Loucy (cell line): ENCODE results near the gene ENPP5.

ENCODE experiments used
- H2AFZ ChIP-seq: fragments of 200-600 bp; sonication (generic); 2 replicates; pipeline ENCODE4 v1.6.0; 2016; ENCODE audit warnings: antibody characterized with exemption, mild to moderate bottlenecking, low read length, moderate library complexity
- H3F3A ChIP-seq: fragments of 200-600 bp; 2 replicates; pipeline ENCODE4 v1.6.0; 2016; ENCODE audit warnings: antibody characterized with exemption, low read depth, mild to moderate bottlenecking
- H3K27me3 ChIP-seq: fragments of 200-600 bp; sonication (generic); 2 replicates; pipeline ENCODE4 v1.6.1; 2014; ENCODE audit warnings: low read length, mild to moderate bottlenecking; ENCODE audit not compliant: insufficient read depth, poor library complexity, severe bottlenecking
- H3K36me3 ChIP-seq: fragments of 200-600 bp; sonication (generic); 2 replicates; pipeline ENCODE4 v1.6.1; 2016; ENCODE audit warnings: low read length; ENCODE audit not compliant: insufficient read depth
- H3K4me1 ChIP-seq: fragments of 200-600 bp; sonication (generic); 2 replicates; pipeline ENCODE4 v1.5.1; 2014; ENCODE audit warnings: low read length, mild to moderate bottlenecking; ENCODE audit not compliant: insufficient read depth, poor library complexity, severe bottlenecking
- H3K4me2 ChIP-seq: fragments of 200-600 bp; sonication (generic); 2 replicates; pipeline ENCODE4 v1.6.0; 2014; ENCODE audit warnings: antibody characterized with exemption, low read length, low read depth, mild to moderate bottlenecking; ENCODE audit not compliant: poor library complexity, severe bottlenecking
- H3K4me3 ChIP-seq: fragments of 200-600 bp; sonication (generic); 2 replicates; pipeline ENCODE4 v1.5.1; 2014; ENCODE audit warnings: low read length, mild to moderate bottlenecking, mixed read lengths; ENCODE audit not compliant: poor library complexity, severe bottlenecking
- H3K79me2 ChIP-seq: fragments of 200-600 bp; sonication (generic); 2 replicates; pipeline ENCODE4 v1.6.1; 2014; ENCODE audit warnings: low read length; ENCODE audit not compliant: insufficient read depth
- H3K9ac ChIP-seq: fragments of 200-600 bp; sonication (generic); 2 replicates; pipeline ENCODE4 v1.6.0; 2014; ENCODE audit warnings: mild to moderate bottlenecking, low read depth, low read length, moderate library complexity; ENCODE audit not compliant: poor library complexity, severe bottlenecking
- H3K9me2 ChIP-seq: fragments of 200-600 bp; sonication (generic); replicated peaks from 2 replicates; pipeline ENCODE4 v1.6.1; 2016; ENCODE audit warnings: low read depth, low read length, mixed read lengths
- H3K9me3 ChIP-seq: fragments of 200-600 bp; sonication (generic); 2 replicates; pipeline ENCODE4 v1.6.1; 2014; ENCODE audit warnings: mild to moderate bottlenecking, antibody characterized with exemption, low read length, low read depth; ENCODE audit not compliant: insufficient read depth
- H4K20me1 ChIP-seq: fragments of 200-600 bp; sonication (generic); 2 replicates; pipeline ENCODE4 v1.6.0; 2014; ENCODE audit warnings: antibody characterized with exemption, low read length, mild to moderate bottlenecking; ENCODE audit not compliant: insufficient read depth, poor library complexity, severe bottlenecking
- CTCF ChIP-seq: fragments of 200-600 bp; sonication (generic); conservative IDR thresholded peaks from 2 replicates; pipeline ENCODE4 v1.5.1; 2014; ENCODE audit warnings: mild to moderate bottlenecking, antibody characterized with exemption, low read length
- EZH2phosphoT487 ChIP-seq: fragments of 200-600 bp; IDR thresholded peaks from 2 replicates; pipeline ENCODE4 v1.6.1; 2018; ENCODE audit warnings: antibody characterized with exemption, mild to moderate bottlenecking, moderate library complexity, borderline replicate concordance

Gene ENPP5

DNA sequence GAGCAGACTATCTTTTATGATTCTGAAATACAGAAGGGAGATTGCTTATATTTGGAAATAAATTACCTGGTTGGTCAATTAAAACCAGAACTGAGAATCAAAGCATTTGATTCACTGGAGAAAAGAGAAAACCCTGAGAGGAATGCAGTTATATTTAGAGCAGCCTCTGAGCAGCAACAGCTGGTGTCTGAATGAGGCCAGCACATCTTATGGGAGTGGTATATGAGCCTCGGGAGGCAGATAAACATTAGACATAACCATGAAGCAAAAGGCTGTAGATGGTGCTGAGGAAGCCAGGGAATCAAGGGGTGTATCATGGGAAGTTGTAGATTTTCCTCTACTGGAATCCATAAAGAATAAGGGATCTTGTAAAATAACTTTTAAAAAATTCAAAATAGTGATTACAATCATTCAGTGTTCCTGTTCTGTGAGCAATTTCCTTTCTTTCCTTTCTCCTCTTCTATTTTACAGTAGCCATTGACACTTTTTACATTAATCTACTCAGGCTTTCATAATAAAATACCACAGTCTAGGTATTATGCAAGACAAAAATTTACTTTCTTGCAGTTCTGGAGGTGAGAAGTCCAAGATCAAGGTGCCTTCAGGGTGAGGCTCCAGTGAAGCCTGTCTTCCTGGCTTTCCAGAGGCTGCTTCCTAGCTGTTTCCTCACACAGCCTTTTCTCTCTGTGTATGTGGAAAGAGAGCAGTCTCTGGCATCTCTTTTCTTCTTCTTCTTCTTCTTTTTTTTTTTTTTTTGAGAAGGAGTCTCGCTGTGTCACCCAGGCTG lies 32.8 kb upstream of the ENPP5 start:
- H2AFZ ChIP-seq, result no peak overlapping the region
- TF ChIP-seq CTCF (no peak), EZH2phosphoT487 (no peak)

GRCh38 chr6:46201702-46202101 lies 30.9 kb upstream of the ENPP5 start:
- Histone ChIP-seq H3K9me3 (no peaks in the 10 kb centered on the region), H3F3A (no peaks in the 10 kb centered on the region)

More for the DNA sequence above, 32.8 kb upstream of the ENPP5 start:
- Histone ChIP-seq H3K4me3 (no peak overlapping the region), H3K9me2 (no peaks in the 10 kb centered on the region), H3K79me2 (no peaks in the 10 kb centered on the region), H3K4me2 (no peak overlapping the region), H3K36me3 (no peaks in the 10 kb centered on the region), H3F3A (no peaks in the 10 kb centered on the region), H4K20me1 (no peaks in the 10 kb centered on the region), H3K9ac (no peak overlapping the region), H3K27me3 (no peaks in the 10 kb centered on the region), H3K9me3 (no peaks in the 10 kb centered on the region), H3K4me1 (no peaks in the 10 kb centered on the region)

GRCh38 chr6:46199387-46199786 lies 28.6 kb upstream of the ENPP5 start:
- Histone ChIP-seq H3K36me3 (no peaks in the 10 kb centered on the region), H3K79me2 (no peaks in the 10 kb centered on the region), H3K4me2 (no peak overlapping the region), H2AFZ (no peak overlapping the region), H3K9ac (no peak overlapping the region), H3F3A (no peaks in the 10 kb centered on the region), H3K9me2 (no peaks in the 10 kb centered on the region), H3K27me3 (no peaks in the 10 kb centered on the region), H4K20me1 (no peaks in the 10 kb centered on the region), H3K9me3 (no peaks in the 10 kb centered on the region), H3K4me3 (no peak overlapping the region), H3K4me1 (no peaks in the 10 kb centered on the region)
- TF ChIP-seq EZH2phosphoT487, result no peak
- no peak for TF ChIP-seq CTCF

More at GRCh38 chr6:46201702-46202101, 30.9 kb upstream of the ENPP5 start:
- H3K4me3 ChIP-seq, result no peak overlapping the region
- no peak overlapping the region for H3K9ac ChIP-seq
- no peaks in the 10 kb centered on the region for H3K4me1 ChIP-seq
- H3K79me2 ChIP-seq, result no peaks in the 10 kb centered on the region
- no peak overlapping the region for H3K4me2 ChIP-seq
- no peaks in the 10 kb centered on the region for H3K36me3 ChIP-seq
- no peaks in the 10 kb centered on the region for H3K27me3 ChIP-seq
- TF ChIP-seq EZH2phosphoT487, result no peak
- no peak for TF ChIP-seq CTCF
- H2AFZ ChIP-seq, result no peak overlapping the region
- no peaks in the 10 kb centered on the region for H4K20me1 ChIP-seq
- H3K9me2 ChIP-seq, result no peaks in the 10 kb centered on the region
